Measurements from ENCODE around the gene FSCN2.

DNA sequence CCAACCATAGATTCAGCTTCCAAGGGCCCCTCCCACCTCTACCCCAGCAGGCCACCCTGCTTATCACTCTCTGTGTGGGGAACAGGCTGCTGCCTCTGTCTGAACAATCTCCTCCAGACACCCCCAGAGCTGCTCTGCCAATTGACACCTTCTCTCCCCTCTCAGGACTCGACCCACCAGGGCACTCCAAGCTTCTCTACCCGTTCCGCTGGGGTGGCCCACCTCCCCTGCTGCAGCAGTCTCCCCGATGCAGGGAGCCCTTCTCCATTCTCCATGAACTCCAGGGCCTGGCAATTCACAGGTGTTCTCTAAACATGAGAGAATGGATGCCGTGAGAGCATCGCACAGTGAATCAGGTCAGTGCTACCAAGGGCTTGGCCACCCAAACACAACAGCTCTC is 52.3 kb downstream of the FSCN2 start:
- TF ChIP-seq, protein P1, sequence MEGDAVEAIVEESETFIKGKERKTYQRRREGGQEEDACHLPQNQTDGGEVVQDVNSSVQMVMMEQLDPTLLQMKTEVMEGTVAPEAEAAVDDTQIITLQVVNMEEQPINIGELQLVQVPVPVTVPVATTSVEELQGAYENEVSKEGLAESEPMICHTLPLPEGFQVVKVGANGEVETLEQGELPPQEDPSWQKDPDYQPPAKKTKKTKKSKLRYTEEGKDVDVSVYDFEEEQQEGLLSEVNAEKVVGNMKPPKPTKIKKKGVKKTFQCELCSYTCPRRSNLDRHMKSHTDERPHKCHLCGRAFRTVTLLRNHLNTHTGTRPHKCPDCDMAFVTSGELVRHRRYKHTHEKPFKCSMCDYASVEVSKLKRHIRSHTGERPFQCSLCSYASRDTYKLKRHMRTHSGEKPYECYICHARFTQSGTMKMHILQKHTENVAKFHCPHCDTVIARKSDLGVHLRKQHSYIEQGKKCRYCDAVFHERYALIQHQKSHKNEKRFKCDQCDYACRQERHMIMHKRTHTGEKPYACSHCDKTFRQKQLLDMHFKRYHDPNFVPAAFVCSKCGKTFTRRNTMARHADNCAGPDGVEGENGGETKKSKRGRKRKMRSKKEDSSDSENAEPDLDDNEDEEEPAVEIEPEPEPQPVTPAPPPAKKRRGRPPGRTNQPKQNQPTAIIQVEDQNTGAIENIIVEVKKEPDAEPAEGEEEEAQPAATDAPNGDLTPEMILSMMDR (optimal IDR thresholded peaks at IDR 0.05 in 1 of 3, IDR thresholded peaks at IDR 0.05 in 1 of 3, conservative IDR thresholded peaks at IDR 0.05 in 1 of 3; ENCODE audit: extremely low read depth in 1 of 3, insufficient read depth in 2 of 3, low read length in 3 of 3): no peak
- no peak for TF ChIP-seq EZH2 (IDR thresholded peaks at IDR 0.05; ENCODE audit: low read length)
